Panc1 (cell line): Measurements from ENCODE around the gene CCL25.

Experiments
- POLR2AphosphoS5 ChIP-seq: IDR thresholded peaks from 2 replicates; pipeline ENCODE4 v1.6.1; 2012; ENCODE audit warnings: mild to moderate bottlenecking, low read depth, low read length, moderate library complexity
- SIN3A ChIP-seq: IDR thresholded peaks from 2 replicates; pipeline ENCODE4 v1.6.1; 2012; ENCODE audit warnings: low read depth, mild to moderate bottlenecking, low read length, moderate library complexity, borderline replicate concordance; ENCODE audit not compliant: insufficient read depth
- TCF7L2 ChIP-seq: IDR thresholded peaks from 2 replicates; pipeline ENCODE4 v1.6.1; 2011; ENCODE audit warnings: mild to moderate bottlenecking, low read depth, low read length, inconsistent platforms
- TF ChIP-seq, protein P1 (sequence below): fragments of 450-650 bp; IDR thresholded peaks from 2 replicates; pipeline ENCODE4 v1.5.1; 2017; ENCODE audit warnings: mild to moderate bottlenecking
- TF ChIP-seq, protein P2 (sequence below), 2 experiments: IDR thresholded peaks; 2 replicates each; pipeline ENCODE4 v1.6.1; 2011 to 2012; ENCODE audit warnings: low read depth in 2 of 2, control low read depth in 1 of 2, low read length in 1 of 2, mild to moderate bottlenecking in 1 of 2, moderate library complexity in 1 of 2; ENCODE audit not compliant: insufficient read depth in 1 of 2

GRCh38 chr19:8087876-8088275 lies 35.3 kb downstream of the CCL25 start:
- TF ChIP-seq, protein P1, sequence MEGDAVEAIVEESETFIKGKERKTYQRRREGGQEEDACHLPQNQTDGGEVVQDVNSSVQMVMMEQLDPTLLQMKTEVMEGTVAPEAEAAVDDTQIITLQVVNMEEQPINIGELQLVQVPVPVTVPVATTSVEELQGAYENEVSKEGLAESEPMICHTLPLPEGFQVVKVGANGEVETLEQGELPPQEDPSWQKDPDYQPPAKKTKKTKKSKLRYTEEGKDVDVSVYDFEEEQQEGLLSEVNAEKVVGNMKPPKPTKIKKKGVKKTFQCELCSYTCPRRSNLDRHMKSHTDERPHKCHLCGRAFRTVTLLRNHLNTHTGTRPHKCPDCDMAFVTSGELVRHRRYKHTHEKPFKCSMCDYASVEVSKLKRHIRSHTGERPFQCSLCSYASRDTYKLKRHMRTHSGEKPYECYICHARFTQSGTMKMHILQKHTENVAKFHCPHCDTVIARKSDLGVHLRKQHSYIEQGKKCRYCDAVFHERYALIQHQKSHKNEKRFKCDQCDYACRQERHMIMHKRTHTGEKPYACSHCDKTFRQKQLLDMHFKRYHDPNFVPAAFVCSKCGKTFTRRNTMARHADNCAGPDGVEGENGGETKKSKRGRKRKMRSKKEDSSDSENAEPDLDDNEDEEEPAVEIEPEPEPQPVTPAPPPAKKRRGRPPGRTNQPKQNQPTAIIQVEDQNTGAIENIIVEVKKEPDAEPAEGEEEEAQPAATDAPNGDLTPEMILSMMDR, result no peak
- TF ChIP-seq, protein P2, sequence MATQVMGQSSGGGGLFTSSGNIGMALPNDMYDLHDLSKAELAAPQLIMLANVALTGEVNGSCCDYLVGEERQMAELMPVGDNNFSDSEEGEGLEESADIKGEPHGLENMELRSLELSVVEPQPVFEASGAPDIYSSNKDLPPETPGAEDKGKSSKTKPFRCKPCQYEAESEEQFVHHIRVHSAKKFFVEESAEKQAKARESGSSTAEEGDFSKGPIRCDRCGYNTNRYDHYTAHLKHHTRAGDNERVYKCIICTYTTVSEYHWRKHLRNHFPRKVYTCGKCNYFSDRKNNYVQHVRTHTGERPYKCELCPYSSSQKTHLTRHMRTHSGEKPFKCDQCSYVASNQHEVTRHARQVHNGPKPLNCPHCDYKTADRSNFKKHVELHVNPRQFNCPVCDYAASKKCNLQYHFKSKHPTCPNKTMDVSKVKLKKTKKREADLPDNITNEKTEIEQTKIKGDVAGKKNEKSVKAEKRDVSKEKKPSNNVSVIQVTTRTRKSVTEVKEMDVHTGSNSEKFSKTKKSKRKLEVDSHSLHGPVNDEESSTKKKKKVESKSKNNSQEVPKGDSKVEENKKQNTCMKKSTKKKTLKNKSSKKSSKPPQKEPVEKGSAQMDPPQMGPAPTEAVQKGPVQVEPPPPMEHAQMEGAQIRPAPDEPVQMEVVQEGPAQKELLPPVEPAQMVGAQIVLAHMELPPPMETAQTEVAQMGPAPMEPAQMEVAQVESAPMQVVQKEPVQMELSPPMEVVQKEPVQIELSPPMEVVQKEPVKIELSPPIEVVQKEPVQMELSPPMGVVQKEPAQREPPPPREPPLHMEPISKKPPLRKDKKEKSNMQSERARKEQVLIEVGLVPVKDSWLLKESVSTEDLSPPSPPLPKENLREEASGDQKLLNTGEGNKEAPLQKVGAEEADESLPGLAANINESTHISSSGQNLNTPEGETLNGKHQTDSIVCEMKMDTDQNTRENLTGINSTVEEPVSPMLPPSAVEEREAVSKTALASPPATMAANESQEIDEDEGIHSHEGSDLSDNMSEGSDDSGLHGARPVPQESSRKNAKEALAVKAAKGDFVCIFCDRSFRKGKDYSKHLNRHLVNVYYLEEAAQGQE (IDR thresholded peaks at IDR 0.05; ENCODE audit: insufficient read depth in 1 of 2, low read depth in 2 of 2, low read length in 1 of 2), result no peak
- TF ChIP-seq TCF7L2 (no peak), POLR2AphosphoS5 (no peak), SIN3A (no peak)
